Smooth muscle cell (in vitro differentiated cells): ENCODE measurements around the gene QSOX1. TPM values are rescaled to one million over a fixed set of nuclear protein-coding genes. Genes with fewer than 3 reads are reported as not detected.

Source experiments
- DNase-seq: peaks from one replicate; lab custom pipeline; 2025; ENCODE audit not compliant: unreplicated experiment; lab: John Stamatoyannopoulos, UW
- H2AFZ ChIP-seq: fragments of 200-600 bp; sonication (generic); 2 replicates; pipeline ENCODE4 v1.6.0; 2016; ENCODE audit warnings: antibody characterized with exemption, low read depth, mild to moderate bottlenecking
- H3F3A ChIP-seq: fragments of 200-600 bp; sonication (generic); 2 replicates; pipeline ENCODE4 v1.6.0; 2017; ENCODE audit warnings: antibody characterized with exemption, low read depth
- H3K27ac ChIP-seq: fragments of 200-600 bp; sonication (generic); 2 replicates; pipeline ENCODE4 v1.5.1; 2016; ENCODE audit warnings: low read depth, mild to moderate bottlenecking
- H3K27me3 ChIP-seq: fragments of 200-600 bp; sonication (generic); 2 replicates; pipeline ENCODE4 v1.6.1; 2016; ENCODE audit warnings: low read depth, mild to moderate bottlenecking
- H3K36me3 ChIP-seq: fragments of 200-600 bp; sonication (generic); 2 replicates; pipeline ENCODE4 v1.5.1; 2016; ENCODE audit warnings: low read depth
- H3K4me1 ChIP-seq: fragments of 200-600 bp; sonication (generic); 2 replicates; pipeline ENCODE4 v1.5.1; 2016; ENCODE audit warnings: low read depth
- H3K4me2 ChIP-seq: fragments of 200-600 bp; sonication (generic); 2 replicates; pipeline ENCODE4 v1.6.0; 2016; ENCODE audit warnings: mild to moderate bottlenecking
- H3K4me3 ChIP-seq: fragments of 200-600 bp; sonication (generic); 2 replicates; pipeline ENCODE4 v1.5.1; 2016; ENCODE audit warnings: mild to moderate bottlenecking
- H3K79me2 ChIP-seq: fragments of 200-600 bp; sonication (generic); 2 replicates; pipeline ENCODE4 v1.6.0; 2016; ENCODE audit warnings: low read depth, mild to moderate bottlenecking
- H3K9ac ChIP-seq: fragments of 200-600 bp; sonication (generic); 2 replicates; pipeline ENCODE4 v1.6.0; 2016; ENCODE audit warnings: low read depth
- H3K9me3 ChIP-seq: fragments of 200-600 bp; sonication (generic); replicated peaks from 2 replicates; pipeline ENCODE4 v1.5.1; 2016; ENCODE audit warnings: low read depth
- H4K20me1 ChIP-seq: fragments of 200-600 bp; sonication (generic); 2 replicates; pipeline ENCODE4 v1.6.0; 2016; ENCODE audit warnings: low read depth
- WGBS: methylation state at CpG from one replicate; pipeline ENCODE4 v1.1.7; 2016; ENCODE audit warnings: low lambda C conversion rate; 5-methylcytosine and 5-hydroxymethylcytosine counted together
- polyA plus RNA-seq: library from polyadenylated mRNA; unstranded; fragments of >200 nt; fragmentation: Nextera tagmentation; extraction: Ambion mirVana; gene quantifications from 2 replicates; pipeline ENCODE4 v1.2.1, GENCODE V29; 2016
- total RNA-seq: library from RNA; depleted of rRNA; stranded (reverse); fragments of >200 nt; gene quantifications from 2 replicates; pipeline ENCODE4 v1.2.3, GENCODE V29; 2014
- TF ChIP-seq, protein P1 (sequence below): fragments of 200-600 bp; sonication (generic); IDR thresholded peaks from 2 replicates; pipeline ENCODE4 v1.5.1; 2017; ENCODE audit warnings: borderline replicate concordance, mild to moderate bottlenecking, antibody characterized with exemption; ENCODE audit not compliant: insufficient read depth, poor library complexity, severe bottlenecking

The QSOX1 gene
- total and polyA plus RNA-seq, 2 experiments from 2014 or later, result 71.5 to 75.8 TPM

DNA sequence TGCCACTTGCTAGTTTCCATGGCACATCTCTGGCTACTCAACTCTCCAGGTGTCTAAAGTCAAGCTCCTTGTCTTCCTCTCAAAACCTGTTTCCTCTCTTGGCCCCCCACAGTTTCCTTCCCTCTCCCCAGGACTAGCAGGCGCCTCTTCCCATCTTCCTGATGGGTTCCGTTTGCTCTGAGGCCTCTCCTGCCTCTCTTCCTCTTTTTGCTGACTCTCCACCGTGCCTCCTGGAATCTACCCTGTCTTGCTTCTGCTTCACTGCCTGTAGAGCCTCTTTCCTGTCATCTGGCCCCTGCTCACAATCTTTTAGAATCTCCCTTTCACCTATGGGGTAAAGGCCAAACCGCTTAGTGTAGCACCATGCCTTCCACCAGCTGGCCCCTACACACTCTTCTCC, 53.6 kb downstream of the QSOX1 start:
- Histone ChIP-seq H3F3A (no peaks in the 10 kb centered on the region), H3K4me2 (no peak overlapping the region), H3K36me3 (no peaks in the 10 kb centered on the region), H3K4me1 (no peaks in the 10 kb centered on the region), H2AFZ (no peak overlapping the region), H3K9me3 (no peaks in the 10 kb centered on the region), H3K4me3 (no peak overlapping the region), H3K27me3 (no peaks in the 10 kb centered on the region), H3K79me2 (no peaks in the 10 kb centered on the region), H4K20me1 (no peaks in the 10 kb centered on the region), H3K27ac (no peak overlapping the region), H3K9ac (no peak overlapping the region)
- TF ChIP-seq, protein P1, sequence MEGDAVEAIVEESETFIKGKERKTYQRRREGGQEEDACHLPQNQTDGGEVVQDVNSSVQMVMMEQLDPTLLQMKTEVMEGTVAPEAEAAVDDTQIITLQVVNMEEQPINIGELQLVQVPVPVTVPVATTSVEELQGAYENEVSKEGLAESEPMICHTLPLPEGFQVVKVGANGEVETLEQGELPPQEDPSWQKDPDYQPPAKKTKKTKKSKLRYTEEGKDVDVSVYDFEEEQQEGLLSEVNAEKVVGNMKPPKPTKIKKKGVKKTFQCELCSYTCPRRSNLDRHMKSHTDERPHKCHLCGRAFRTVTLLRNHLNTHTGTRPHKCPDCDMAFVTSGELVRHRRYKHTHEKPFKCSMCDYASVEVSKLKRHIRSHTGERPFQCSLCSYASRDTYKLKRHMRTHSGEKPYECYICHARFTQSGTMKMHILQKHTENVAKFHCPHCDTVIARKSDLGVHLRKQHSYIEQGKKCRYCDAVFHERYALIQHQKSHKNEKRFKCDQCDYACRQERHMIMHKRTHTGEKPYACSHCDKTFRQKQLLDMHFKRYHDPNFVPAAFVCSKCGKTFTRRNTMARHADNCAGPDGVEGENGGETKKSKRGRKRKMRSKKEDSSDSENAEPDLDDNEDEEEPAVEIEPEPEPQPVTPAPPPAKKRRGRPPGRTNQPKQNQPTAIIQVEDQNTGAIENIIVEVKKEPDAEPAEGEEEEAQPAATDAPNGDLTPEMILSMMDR, result no peak
- 77% methylated on average over 4 of the region's 4 CpGs for WGBS
- DNase-seq, result no peak

- Histone ChIP-seq H3K79me2 (no peaks in the 10 kb centered on the region), H3K36me3 (no peaks in the 10 kb centered on the region), H3K27ac (no peak overlapping the region), H3K9me3 (no peaks in the 10 kb centered on the region), H3F3A (no peaks in the 10 kb centered on the region), H4K20me1 (no peaks in the 10 kb centered on the region), H3K9ac (no peak overlapping the region), H2AFZ (no peak overlapping the region), H3K4me2 (no peak overlapping the region), H3K4me3 (no peak overlapping the region), H3K4me1 (no peaks in the 10 kb centered on the region), H3K27me3 (no peaks in the 10 kb centered on the region)
- WGBS, result 78% methylated on average over 4 of the region's 4 CpGs
- DNase-seq, result no peak
- TF ChIP-seq, protein P1, result no peak
These were observed 55.4 kb downstream of the QSOX1 start for GRCh38 chr1:180210008-180210620.

DNA sequence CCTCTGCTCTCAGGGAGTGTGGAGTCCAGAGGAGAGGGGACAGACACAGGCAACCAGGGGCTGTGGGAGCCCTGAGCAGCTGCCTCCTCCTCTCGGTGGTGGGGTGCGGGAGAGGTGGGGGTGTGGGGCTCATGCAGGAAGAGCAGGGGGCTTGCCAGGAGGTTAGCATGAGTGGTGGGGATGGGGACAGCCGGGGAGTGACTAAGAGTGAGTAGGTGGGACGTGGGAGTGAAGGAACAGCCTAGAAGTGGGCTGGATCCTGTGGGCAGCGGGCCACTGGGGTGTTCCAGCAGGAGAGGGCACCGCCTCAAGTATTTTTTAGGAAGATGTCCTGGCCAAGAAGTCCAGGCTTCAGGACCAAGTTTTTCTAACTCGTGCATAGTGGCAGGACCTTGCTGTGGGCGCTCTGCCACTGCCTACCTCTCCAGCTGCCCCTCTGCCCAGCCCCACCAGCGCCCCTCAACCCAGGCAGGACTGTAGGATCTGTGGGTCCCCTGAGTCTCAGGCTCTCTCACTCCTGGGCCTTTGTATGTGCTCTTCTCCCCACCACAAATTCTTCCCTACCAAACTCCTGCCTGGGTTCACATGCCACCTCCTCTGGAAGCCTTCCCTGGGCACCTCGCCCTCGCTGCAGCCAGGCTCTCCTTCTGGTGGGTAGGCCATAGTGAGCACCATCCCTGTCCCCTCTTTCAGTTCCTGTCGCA, 56.6 kb downstream of the QSOX1 start:
- H3K4me3 ChIP-seq, result no peak overlapping the region
- H3K79me2 ChIP-seq, result no peaks in the 10 kb centered on the region
- H3K27me3 ChIP-seq, result no peaks in the 10 kb centered on the region
- H3K4me1 ChIP-seq, result no peaks in the 10 kb centered on the region
- no peaks in the 10 kb centered on the region for H3F3A ChIP-seq
- no peak overlapping the region for H3K9ac ChIP-seq
- TF ChIP-seq, protein P1, result no peak
- H4K20me1 ChIP-seq, result no peaks in the 10 kb centered on the region
- DNase-seq, result no peak
- no peaks in the 10 kb centered on the region for H3K36me3 ChIP-seq
- no peaks in the 10 kb centered on the region for H3K9me3 ChIP-seq
- H3K27ac ChIP-seq, result no peak overlapping the region
- no peak overlapping the region for H2AFZ ChIP-seq
- 95% methylated on average over 10 of the region's 12 CpGs for WGBS
- no peak overlapping the region for H3K4me2 ChIP-seq

DNA sequence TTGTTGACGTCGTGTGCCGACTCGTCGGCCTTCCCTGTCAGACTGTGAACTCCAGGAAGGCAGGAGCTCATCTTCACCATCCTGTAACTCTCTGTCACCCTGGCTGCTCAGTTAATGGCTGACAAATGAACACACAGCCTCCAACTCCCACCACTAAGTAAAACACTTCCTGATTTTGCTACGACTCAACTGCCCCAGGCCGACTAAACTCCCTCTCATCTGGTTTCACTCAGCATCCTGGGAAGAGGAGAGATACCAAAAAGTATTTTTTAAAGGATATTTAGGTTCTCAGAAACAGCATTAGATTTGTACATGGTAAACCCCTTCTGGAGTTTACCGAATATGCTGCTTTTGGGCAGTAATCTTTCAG, 57.2 kb downstream of the QSOX1 start:
- Histone ChIP-seq H4K20me1 (no peaks in the 10 kb centered on the region), H3K9ac (no peak overlapping the region), H3K27me3 (no peaks in the 10 kb centered on the region), H3K4me2 (no peak overlapping the region), H2AFZ (no peak overlapping the region), H3K4me3 (no peak overlapping the region), H3K79me2 (no peaks in the 10 kb centered on the region), H3K4me1 (no peaks in the 10 kb centered on the region), H3F3A (no peaks in the 10 kb centered on the region), H3K9me3 (no peaks in the 10 kb centered on the region), H3K36me3 (no peaks in the 10 kb centered on the region), H3K27ac (no peak overlapping the region)
- DNase-seq, result no peak
- WGBS, result 82% methylated on average over 8 of the region's 8 CpGs
- TF ChIP-seq, protein P1, result no peak
